ENCODE results near the gene CHID1.

Gene CHID1

DNA sequence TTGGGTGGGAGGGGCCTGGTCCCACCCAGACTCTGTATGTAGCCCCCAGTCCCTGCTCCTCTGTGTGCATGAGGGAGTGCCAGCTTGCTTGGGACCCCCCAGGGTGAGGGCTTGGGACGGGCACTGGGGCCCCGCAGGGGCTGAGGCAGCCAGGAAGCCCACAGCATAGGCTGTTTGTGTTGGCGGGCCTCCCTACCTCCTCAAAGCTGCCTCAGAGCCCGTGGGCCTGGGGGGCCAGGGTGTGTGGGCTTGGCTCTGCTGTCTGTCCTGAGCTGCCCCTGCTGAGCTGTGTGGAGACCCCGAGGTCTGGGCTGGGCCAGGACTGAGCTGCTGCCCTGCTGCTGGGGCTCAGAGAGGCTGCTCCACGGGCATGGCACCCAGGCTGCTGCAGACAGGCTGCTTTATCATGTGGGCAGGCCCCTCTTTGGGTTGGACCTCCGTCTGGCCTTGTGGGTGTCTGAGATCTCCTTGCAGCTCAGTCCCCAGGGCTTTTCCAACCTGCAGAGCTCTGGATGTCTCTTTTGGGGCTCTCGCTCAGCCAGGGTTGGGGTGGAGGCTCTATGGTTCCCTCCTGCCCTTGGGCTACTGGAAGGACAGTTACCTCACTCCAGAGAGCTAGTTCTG, 64.6 kb downstream of the CHID1 start:
- no peak for FAIRE-seq

DNA sequence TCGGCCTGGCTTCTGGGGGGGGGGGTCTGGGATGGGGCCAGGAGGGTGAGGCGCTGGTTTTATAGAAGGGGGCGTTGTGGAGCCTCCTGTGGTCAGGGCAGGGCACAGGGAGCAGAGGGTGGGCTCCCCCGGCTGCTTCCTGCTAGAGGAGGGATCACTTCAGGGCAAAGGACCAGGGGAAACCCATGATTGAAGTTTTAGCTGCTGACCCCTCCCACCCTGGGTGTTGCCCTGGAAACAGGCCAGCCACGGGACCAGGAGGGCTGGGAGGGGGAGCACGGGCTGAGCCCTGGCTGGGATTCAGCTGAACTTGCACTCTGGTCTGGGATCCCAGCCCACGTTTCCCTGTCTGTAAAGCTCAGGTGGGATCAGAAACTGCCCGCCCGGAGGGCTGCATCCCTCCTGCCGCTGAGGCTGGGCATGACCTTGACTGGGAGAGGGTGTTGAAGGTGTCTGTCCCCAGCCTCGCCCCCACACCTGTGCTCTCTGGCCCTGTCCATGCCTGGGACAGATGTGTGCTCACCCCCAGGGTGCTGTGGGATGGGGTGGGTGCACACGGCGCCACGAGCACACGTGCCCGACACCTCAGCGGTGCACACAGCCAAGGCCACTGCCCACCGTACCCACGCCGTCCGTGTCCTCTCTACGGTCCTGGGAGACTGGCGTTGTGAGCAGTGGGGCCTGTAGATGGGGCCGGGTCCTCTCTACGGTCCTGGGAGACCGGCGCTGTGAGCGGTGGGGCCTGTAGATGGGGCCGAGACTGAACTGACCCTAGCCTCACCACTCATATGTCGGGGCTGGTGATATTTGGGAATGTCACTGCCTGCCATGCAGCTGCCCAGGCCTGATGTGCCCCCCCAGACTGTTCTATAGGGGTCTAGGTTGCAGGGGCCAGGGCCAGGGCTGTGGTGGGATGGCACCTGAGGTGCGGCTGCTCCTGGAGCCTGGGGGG, 65.6 kb downstream of the CHID1 start:
- FAIRE-seq, result peak; percentile 73

DNA sequence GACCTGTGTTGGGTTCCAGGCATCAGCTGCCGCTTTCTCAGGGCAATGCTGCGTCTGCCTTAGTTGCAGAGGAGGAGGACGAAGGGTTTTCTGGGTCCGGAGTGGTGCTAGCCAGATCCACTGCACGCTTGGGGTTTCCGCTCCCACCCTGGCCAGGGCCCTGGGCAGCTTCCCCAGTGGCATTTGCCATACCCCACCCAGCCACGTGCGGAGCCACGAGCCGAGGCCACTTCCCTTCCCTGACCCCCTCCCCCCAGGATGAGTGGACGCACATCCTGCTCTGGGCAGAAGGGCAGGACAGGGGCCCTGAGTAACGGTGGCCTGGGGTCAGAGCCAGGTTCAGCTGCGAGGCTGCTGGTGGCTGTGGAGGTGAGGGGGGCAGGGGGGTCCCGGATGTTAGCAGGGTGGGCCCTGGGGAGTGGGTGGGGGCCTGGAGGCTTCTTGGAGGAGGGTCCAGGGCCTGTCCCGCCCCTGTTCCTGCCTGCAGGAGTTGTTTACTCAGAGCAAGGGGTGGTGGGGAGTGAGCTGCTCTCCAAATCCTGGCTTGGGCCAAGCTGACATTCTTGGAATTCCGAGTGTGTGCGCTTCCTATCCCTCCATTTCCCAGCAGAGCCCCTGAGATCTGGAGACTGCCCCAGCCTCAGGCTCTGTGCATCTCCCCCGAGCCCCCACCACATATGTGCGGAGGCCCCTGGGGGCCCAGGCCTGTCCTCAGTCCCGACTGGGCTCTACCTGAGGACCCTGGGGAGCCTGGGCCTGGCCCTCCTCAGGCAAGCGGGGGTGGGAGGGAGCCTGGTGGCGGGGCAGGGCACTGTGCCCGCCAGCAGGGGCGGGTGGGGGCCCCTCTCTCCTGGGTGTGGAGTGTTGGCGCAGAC, 66.6 kb downstream of the CHID1 start:
- FAIRE-seq, result peak; percentile 64

DNA sequence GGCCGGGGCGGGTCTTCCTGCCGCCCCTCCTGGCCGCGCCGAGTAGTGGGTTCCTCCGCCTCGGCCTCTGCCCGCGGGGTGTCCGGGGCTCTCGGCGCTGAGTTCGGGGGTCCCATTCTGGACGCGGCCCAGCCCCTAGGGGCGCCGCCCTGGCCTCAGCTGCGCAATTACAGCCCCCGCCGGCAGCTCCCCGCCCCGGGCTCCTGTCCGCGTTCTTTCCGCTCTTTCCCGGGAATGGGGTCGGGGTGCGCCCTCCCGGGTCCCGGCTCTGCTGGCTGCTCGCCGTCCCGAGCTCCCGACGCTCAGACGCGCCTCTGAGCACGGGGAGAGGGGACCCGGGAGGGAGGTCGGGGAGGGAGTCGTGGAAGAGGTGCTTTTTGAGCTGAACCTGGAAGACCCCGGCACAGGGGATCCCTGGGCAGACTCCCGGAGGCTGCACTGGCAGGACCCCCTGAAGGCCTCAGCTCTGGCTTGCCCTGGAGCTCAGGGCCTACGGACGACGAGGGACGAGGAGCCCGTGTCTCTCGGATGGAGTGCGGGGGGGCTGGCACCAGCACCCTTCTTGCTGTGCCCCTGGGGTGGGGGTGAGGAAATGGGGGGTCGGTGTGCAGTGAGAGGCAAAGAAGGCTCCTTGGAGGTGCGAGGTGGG, 67.4 kb downstream of the CHID1 start:
- FAIRE-seq, result no peak

DNA sequence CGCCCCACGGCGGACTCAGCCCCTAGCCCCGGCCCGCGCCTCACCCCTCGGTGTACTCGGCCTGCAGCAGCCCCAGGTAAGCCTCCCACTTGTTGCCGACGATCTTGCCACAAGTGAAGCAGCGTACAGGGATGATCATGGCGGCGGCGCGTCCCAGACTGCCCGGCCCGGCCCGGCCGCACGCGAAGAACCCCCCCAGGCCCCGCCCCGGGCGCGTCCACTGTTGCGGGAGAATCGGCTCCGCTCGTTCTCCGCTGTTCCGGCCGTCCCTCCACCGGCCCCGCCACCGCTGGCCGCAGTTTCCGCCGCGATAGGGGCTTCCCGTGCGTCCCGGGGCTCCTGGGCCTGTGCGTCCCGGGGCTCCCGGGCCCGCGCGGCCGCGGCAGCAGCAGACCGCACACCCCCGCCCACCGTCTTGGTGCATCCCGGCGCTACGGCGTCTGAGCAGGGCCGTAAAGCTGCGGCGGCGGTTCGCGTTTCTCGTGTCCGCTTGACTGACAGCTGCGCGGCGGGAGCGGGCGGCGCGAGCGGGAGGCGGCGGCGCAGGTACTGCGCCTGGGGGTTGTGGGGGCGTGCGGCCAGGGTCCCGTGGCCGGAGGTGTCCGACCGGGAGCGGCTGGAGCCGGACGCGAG, 68.1 kb downstream of the CHID1 start, which contains the start of the genes POLR2L and TSPAN4:
Gene POLR2L (minus strand): TSS at position 160 of the 633 bp plus-strand sequence. CDS start 21 bp downstream, at position 139.
Gene TSPAN4 (plus strand): TSS at position 483 of the 633 bp plus-strand sequence. CDS start 7,453 bp downstream, outside the sequence.
- no peak for FAIRE-seq

DNA sequence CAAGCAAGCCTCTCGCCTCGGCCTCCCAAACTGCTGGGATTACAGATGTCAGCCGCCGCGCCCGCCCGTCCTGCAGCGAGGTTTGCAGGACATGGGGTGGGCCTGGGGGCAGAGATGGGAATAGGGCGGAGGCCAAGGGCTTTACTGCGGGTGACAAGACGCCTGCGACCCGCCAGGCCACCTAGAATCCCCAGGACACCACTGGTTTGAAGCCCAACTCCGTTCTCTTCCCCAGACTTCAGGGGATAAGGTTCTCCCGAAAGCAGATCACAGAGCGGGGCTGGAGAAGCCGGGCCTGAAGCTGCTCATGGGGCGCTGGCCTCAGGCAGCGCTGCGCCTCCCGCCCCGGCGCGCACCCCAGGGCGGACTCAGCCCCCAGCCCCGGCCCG, 68.6 kb downstream of the CHID1 start:
- no peak for FAIRE-seq

DNA sequence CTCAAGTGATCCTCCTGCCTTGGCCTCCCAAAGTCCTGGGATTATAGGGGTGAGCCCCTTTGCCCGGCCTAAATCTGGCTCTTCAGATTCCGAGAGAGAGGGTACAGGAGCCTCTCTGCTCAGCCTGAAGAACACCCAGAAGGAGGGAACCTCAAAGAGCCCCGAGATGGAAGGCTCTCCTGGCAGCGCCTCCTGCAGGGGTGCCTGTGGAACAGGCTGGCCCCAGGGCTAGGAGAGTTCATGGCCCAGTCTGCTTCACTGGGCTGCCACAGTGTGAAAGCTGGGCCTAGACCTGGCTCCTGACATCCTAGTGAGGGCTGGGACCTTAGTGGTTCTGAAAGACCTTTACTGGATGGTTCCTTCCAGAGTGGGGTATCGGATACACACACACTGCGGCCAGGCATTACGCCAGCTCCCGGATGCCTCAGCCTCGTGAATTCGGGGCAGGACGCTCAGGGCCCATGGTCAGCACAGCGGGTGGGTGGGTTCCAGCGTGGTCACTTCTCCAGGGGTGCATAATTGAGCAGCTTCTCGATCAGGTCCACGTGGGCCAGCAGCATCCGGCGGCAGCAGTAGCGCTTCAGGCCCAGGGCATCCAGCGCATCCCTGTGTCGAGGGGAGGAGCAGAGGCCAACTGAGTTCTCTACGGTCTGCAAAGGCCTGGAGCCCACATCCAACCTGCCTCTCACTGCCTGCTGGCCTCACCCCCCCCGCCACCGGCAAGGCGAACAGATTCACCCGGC, 70.6 kb downstream of the CHID1 start:
- no peak for FAIRE-seq

DNA sequence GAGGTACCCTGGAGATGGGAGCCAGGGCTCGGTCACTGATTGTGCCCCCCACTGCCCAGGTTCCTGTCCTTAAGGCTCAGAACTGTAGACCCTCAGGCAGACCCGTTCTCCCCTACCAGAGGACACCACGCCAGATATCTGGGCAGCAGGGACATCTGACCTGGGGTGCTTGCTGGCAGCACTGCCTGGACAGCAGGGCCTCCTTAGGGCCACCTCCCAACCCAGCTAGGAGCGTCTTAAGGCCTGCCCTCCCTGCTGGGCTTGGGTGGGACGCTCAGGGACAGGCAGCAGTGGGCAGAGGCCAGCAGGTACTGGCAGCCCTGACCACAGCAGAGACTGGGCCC, 71.4 kb downstream of the CHID1 start:
- FAIRE-seq, result no peak

DNA sequence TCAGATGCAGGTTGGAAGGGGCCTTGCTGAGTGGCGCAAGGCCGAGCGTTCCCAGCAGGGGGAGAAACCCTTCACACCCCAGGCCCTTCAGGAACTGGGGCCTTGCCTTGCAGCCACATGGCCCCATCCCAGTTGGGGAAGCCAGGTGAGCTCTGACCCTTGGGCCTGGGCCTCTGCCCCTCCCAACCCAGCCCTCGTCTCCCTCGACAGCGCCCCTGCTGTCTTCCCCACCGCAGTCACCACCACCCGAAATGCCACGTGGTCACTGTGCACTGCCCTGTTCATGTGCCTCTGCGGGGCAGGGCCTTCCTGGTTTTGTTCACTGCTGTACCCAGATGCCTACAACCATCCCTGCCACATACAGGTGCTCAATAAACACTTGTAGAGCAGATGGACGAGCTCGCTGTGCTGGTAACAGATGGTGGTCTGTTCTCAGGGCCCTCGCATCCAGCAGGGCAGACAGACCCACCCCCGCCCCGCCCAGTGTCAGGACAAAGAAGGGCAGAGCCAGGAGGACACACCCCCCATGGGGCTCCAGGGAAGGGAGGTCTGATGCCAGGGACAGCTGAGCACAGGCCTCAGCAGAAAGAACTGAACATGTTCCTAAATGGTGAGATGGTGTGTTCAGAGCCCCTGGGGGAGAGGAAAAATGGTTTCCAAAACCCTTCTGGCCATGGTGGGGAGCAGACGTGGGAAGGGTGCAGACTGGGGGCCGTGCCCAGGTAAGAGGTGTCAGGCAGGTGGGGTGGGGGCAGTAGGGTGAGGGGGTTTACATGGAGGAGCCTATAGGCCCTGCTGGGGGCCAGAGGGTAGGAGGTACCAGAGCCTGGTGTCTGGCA, 72.0 kb downstream of the CHID1 start:
- no peak for FAIRE-seq

DNA sequence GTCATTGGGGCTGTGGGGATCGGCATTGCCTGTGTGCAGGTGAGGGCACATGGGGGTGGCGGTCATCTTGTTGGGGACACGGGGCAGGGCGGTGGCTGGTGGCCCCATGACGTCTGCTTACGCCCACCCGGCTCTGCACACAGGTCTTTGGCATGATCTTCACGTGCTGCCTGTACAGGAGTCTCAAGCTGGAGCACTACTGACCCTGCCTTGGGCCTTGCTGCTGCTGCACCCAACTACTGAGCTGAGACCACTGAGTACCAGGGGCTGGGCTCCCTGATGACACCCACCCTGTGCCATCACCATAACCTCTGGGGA, 72.7 kb downstream of the CHID1 start:
- FAIRE-seq, result no peak

DNA sequence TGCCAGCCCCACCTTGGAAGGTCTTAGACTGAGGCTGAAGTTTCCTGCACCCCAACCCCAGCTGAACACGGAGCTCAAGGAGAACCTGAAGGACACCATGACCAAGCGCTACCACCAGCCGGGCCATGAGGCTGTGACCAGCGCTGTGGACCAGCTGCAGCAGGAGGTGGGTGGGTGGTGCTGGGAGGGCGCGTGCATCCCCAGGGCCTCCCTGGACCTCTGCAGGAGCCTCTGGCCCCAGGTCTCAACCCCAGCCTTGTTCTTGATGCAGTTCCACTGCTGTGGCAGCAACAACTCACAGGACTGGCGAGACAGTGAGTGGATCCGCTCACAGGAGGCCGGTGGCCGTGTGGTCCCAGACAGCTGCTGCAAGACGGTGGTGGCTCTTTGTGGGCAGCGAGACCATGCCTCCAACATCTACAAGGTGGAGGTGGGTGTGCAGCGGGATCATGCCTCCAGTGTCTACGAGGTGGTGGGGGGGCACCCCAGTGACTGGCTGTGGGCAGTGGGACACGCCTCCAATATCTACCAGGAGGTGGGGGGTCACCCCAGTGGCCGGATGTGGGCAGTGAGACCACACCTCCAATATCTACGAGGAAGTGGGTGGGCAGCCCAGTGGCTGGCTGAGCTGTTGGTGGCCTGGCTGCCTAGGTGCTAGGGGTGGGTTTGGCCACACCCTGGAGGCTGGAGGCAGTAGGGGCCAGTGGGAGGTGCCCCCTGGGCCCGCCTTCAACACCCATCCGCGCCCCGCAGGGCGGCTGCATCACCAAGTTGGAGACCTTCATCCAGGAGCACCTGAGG, 73.2 kb downstream of the CHID1 start:
- FAIRE-seq, result no peak

DNA sequence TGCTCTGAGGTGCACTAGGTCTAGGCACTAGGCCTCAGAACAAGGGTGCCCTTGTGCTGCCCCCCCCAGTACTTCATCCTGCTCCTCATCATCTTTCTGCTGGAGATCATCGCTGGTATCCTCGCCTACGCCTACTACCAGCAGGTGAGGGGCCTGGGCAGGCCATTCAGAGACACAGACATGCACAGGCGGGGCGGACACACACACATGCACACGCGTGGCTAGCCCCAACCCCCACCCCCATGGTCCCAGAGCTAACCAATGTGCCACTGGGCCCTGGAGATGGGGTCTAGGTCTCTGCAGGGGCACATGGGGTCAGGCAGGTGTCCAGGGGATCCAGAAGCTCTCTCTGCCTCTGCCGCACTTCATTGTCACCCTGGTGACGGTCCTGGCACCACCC, 73.9 kb downstream of the CHID1 start:
- FAIRE-seq, result no peak

DNA sequence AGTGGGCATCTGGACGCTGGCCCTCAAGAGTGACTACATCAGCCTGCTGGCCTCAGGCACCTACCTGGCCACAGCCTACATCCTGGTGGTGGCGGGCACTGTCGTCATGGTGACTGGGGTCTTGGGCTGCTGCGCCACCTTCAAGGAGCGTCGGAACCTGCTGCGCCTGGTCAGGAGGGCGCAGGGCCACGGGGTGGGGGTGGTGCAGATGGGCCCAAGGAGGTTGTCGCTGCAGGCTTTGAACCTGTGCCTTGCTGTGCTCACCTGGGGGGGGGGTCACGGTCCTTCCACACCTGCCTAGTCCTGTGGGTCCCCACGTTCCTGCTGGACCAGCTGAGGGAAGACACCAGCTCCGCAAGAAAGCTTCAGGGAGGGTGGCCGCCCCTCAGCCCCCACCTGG, 74.3 kb downstream of the CHID1 start:
- FAIRE-seq, result no peak

DNA sequence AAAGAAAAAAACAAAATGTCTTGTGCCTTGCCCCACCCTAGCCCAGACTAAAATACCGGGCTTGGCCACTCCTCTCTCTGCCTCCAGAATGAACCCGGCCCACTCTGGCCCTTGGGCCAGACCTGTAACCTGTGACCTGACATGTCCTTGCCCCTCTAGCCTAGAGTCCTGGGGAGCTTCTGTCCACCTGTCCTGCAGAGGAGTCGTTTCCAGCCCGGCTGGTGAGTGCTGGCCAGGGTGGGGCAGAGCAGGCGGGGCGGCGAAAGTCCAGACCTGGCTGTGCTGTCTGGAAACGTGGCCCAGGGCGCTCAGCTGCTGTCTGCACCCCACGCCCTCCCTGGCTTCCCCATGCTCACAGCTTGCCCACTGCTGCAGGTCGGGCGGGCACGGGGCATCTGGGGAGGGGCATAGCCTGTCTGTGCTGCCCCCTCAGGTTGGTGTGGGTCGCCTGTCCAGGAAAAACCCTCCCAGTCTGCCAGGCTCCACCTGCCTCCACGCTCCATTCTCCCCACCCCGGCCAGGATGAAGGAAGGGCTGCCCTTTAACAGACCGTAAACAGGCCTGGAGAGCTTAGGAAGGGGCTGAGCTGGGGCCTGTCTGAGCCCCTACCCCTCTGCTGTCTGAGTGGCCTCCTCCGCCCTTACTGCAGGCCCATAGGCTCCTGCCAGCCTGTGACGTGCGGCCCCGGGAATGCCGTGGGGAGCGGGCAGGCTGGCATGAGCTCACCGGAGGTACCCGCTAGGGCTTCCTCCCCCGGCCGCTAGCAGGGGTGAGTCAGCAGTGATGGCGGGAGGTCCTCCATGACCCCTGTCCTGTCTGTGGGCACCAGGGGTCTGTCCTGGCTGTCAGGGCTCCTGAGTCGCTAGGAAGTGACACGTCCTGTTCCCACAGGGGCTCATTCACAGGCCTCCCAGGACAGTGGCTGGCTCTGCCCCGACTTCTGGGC, 76.0 kb downstream of the CHID1 start:
- FAIRE-seq, result no peak

DNA sequence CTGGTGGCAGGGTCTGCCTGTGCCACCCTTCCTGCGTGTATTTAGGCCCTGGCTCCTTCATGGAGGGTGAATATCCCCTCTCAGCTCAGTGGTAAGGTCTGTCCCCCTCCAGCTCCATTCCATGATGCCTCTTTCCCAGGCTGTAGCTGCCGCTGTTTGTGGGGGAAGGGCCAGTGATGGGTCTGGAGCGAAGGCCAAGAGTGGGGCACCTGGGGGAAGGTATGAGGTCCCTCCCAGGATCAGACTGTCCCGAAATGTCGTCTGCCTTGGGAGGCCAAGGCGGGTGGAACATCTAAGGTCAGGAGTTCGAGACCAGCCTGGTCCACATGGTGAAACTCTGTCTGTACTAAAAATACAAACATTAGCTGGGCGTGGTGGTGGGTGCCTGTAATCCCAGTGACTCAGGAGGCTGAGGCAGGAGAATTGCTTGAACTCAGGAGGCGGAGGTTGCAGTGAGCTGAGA, 76.7 kb downstream of the CHID1 start:
- FAIRE-seq, result no peak

DNA sequence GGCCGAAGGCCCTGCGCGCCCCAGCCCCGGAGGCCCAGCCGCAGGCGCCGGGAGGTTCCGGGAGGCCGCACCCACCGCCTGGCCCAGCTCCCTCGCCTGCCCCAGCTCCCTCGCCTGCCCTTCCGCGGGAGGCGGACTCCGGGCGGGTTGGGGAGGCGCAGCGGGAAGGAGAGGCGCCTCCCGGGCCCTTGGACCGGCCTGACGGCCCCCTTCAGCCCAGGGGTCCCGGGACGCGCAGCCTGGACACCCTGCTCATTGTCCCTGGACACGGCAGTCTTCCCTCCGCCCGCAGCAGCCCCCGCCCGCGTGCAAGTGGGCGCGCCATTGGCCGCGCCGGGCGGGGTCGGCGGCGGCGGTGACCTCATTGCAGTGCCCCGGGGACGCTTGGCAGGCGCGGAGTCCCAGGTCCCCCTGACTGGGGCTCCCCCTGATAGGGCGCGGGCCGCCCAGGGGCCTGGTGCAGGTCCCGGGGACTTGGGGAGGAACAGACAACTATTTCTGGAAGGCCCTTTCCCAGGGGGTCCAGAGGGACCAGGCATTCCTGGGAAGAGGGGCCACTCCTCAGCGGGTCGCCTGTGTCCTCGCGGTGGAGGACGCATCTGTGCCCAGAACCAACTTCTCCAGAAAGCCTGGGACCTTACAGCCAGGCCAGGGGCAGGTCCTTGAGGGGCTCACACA, 77.4 kb downstream of the CHID1 start:
- no peak for FAIRE-seq

DNA sequence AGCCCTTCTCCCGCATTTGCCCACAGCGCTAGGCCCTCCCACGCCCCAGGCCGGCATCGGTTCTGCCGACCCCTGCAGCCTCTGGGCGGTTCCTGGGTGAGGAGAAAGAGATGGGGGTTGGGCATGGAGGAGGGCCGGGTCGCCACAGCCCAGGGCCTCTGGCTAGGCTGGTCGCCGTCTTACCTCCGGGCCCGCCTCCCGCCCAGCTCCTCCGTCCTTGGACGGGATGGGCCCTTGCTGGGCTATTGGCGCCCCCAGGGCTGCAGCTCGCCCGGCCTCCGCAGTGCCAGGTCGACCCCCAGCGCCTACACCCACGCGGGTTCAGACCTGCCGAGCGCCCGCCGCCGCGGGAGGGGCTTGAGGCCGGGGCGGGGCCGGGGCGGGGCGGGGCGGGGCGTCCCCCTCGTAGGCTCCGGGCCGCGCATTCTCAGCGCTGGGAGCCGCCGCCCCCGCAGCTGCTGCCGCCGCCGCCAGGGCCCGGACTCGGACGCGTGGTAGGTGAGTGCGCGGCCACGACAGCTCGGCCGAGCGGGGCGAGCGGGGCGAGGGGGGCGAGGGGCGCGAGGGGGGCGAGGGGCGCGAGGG, 78.0 kb downstream of the CHID1 start, which contains the start of gene CD151:
Gene CD151 (plus strand): TSS at position 424 of the 585 bp plus-strand sequence. CDS start 3,118 bp downstream, outside the sequence.
- FAIRE-seq, result no peak

Data from A204.1 (cell line).